Activated T-helper 1 cell treated with Interleukin-2 at 50 U/mL for 16 hours (primary cell): ENCODE results near the gene P4HTM.
"Not testable (repeated sequence)": the region's sequence is repeated elsewhere in the genome, so short reads cannot be mapped to it uniquely, and the experiment has no call there.

Experiments used
- DNase-seq: peaks from one replicate; pipeline ENCODE4 v3.0.0-alpha.2; 2020; ENCODE audit warnings: low read depth

The P4HTM gene

DNA sequence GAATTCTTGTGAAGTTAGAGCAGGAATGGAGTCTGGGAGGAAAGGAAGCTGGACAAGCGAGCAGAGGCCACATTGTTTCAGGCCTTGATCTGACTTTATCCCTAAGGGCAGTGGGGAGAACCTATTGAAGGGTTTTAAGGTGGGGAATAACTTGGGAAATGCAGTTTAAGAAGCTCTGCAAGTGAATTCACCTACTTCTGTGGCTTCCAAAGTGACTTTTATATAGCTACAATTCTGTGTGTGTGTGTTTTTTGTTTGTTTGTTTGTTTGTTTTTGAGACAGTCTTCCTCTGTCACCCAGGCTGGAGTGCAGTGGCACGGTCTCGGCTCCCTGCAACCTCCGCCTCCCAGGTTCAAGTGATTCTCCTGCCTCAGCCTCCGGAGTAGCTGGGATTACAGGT, 18.6 kb downstream of the P4HTM start:
- not testable (repeated sequence) for DNase-seq

DNA sequence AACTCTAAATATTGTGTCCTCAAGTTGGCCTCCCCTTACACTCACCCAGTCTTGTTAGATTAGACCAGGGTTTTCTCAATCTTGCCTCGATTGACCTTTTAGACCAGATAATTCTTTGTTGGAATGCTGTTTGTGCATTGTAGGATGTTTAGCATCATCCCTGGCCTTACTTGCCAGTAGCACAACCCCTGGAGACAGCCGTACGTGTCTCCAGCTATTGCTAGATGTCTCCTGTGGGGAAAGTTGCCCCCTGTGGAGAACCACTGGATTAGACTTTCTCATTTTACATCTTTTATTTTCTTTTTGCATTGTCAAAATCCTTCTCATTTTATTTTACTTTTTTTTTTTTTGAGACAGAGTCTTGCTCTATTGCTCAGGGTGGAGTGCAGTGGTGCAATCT, 19.4 kb downstream of the P4HTM start:
- DNase-seq, result no peak

DNA sequence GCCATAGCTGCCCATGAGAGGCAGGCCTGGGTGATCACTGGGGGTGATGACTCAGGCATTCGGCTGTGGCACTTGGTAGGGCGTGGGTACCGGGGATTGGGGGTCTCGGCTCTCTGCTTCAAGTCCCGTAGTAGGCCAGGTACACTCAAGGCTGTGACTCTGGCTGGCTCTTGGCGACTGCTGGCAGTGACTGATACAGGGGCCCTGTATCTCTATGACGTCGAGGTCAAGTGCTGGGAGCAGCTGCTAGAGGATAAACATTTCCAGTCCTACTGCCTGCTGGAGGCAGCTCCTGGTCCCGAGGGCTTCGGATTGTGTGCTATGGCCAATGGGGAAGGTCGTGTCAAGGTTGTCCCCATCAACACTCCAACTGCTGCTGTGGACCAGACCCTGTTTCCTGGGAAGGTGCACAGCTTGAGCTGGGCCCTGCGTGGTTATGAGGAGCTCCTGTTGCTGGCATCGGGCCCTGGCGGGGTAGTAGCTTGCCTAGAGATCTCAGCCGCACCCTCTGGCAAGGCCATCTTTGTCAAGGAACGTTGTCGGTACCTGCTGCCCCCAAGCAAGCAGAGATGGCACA, 22.5 kb downstream of the P4HTM start:
- no peak for DNase-seq

DNA sequence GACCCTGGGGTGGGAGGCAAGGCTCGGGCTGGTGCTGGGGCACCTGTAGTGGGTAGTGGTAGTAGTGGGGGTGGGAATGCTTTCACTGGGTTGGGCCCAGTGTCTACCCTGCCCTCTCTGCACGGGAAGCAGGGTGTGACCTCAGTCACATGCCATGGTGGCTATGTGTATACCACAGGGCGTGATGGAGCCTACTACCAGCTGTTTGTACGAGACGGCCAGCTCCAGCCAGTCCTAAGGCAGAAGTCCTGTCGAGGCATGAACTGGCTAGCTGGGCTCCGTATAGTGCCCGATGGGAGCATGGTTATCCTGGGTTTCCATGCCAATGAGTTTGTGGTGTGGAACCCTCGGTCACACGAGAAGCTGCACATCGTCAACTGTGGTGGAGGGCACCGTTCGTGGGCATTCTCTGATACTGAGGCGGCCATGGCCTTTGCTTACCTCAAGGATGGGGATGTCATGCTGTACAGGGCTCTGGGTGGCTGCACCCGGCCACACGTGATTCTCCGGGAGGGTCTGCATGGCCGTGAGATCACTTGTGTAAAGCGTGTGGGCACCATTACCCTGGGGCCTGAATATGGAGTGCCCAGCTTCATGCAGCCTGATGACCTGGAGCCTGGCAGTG, 23.2 kb downstream of the P4HTM start:
- no peak for DNase-seq

DNA sequence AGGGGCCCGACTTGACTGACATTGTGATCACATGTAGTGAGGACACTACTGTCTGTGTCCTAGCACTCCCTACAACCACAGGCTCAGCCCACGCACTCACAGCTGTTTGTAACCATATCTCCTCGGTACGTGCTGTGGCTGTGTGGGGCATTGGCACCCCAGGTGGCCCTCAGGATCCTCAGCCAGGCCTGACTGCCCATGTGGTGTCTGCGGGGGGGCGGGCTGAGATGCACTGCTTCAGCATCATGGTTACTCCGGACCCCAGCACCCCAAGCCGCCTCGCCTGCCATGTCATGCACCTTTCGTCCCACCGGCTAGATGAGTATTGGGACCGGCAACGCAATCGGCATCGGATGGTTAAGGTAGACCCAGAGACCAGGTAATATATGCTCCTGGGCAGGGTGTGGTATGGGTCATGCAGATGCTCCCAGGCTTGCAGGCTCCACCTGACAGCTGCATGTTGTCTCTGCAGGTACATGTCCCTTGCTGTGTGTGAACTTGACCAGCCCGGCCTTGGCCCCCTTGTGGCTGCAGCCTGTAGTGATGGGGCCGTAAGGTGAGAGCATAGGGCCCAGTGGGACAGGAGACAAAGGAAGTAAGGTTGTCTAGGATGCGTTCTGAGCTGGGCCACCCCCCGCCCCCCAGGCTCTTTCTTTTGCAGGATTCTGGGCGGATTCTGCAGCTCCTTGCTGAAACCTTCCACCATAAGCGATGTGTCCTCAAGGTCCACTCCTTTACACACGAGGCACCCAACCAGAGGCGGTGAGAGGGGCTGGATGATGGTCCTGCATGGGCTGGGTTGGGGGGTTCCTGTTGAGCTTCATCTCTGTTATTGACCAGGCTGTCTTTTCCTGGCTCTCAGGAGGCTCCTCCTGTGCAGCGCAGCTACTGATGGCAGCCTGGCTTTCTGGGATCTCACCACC, 24.0 kb downstream of the P4HTM start:
- DNase-seq, result no peak

DNA sequence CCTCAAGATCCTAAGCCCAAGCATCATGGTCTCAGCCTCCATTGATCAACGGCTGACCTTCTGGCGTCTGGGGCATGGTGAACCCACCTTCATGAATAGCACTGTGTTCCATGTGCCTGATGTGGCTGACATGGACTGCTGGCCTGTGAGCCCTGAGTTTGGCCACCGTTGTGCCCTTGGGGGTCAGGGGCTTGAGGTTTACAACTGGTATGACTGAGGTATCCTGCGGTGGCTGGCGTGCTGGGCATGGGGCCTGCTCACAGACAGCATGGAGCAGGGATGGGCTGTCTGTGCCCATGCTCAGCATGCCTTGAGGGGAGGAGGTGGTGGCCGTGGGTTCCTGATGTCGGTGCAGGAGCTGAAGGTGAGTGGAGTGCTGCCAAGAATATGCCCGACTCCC, 25.0 kb downstream of the P4HTM start:
- no peak for DNase-seq

DNA sequence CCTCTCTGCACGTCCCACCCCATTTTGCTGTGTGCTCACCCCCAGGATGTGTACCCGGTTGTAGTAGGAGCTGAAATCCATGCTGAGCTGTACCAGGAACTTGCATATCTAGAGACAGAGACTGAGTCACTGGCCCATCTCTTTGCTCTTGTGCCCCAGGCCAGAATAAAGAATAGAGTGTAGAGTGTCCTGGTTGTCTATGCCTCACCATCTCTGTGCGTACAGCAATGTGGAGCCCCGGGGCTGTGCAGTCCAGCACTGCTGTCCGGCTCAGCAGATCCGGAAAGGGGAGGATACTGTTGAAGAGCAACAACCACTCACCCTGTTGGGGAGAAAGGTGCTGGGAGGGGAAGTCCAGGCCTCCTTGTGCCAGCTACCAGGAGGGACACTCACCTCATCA, 25.7 kb downstream of the P4HTM start:
- no peak for DNase-seq

DNA sequence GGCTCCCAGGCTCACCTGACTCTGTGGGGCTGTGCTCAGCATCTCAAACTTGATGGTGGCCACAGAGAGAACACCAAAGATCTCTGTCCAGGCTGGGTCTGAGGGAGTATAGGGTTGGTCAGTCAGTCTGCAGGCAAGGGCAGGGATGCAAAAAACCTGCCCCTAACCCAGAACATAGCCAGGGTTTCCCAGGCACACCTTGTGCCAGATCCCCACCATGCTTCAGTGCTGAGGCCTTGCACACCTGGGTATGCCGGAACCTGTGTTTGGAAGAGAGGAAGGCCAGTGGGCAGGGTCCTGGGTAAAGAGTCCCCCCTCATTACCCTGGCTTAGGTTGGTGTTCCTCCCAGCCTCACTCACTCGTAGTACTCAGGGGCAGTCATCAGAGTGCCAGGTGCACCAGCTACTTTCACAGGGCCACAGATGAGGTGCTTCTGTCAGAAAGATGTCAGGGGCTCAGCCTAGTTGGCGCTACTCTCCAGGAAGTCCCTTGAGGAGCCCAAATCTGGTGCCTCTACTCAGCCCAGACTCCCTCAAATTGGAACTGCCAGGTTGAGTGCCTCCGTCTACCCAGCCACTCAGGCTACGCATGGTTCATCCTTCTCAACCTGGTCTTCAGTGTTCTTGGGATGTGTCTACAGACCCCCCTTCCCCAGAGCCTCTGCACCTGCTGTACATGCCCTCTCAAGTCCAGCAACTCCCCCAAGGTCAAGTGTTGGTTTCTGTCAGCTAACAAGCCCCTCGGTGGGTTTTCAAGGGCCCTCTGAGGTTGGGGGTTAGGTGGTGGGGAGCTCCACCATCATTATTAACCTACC, 26.6 kb downstream of the P4HTM start:
- no peak for DNase-seq

DNA sequence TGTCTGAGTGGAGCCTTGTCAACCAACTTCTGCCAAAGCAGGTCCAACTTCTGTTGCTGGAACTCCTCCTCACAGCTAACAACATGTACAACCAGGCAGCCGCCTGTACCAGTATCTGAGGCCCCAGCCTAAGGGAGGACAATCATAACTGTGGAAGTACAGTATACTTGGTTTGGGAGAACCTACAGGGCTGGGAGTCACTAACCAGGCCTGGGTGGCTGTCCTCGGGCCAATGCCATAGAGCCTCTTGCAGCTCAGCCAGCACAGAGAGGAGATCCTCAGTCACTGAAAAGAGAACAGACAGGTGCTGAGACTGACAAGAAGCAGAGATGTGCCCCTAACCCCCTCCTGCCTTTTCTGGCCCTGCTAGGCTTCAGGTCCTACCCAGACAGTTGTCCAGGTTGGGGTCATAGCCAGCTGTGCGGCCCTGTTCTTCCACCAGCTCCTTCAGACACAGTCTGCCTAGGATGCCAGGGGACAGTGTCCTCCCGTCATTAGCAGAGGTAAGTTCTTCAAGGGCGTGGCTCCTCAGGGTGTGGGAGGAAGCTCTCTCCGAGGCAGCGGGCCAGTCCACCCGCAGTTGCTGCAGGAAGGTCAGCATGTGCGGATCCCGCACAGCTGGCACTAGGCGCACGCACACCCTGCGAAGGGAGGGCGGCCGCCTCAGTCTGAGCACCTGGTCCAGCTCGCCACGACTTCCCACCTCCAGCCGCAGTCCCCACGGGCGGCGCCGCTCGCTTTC, 27.4 kb downstream of the P4HTM start:
- no peak for DNase-seq

DNA sequence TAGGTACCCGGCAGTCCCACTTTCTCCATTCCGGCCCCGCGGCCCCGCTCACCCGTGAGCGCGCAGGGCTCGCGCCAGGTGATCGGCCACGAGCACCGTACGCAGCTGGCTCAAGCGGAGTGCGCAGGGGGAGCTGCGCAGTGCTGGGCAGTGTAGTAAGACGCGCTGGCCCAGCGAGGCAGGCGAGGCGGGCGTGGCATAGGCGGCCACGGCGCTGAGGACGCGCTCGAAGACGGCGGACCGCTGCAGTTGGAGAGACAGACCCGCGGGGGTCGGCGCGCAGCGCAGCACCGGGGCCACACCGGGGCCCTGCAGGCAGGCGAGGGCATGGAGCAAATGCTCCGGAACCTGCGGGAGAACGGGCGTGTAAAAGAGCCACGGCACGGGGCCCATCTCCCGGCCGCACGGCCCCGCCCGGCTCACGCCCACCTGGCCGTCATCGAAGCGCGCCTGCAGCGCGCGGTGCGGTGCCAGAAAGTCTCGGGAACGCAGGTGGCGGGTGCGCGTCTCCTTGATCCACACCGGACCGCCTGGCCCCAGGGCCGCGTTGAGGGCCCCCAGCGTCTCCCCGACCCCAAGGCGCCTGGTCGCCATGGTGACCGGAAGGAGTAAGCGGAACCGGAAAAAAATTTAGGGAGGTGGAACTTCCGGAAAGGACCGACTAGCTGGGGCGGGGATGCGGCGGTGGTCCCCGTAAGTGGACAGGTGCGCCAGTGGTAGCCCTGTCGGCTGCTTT, 28.1 kb downstream of the P4HTM start, which contains the start of gene DALRD3:
Gene DALRD3, minus strand, starts transcription at position 610 of the 736 bp plus-strand sequence. Its CDS starts 16 bp downstream, at position 594.
- DNase-seq, result peak; percentile 26

DNA sequence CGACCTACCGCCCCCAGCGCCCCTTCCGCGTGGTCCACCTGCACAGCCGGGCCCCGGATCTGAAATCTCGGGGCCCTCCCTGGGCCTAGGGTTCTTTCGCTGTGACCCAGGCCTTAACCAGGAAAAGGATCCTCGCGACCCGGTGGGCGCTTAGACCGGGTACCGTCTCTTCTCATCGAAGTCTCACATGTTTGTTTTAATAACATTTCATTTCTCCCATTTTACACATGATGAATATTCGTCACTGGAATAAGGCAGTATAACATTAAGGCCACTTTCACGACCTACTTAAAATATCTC, 28.6 kb downstream of the P4HTM start:
- no peak for DNase-seq

DNA sequence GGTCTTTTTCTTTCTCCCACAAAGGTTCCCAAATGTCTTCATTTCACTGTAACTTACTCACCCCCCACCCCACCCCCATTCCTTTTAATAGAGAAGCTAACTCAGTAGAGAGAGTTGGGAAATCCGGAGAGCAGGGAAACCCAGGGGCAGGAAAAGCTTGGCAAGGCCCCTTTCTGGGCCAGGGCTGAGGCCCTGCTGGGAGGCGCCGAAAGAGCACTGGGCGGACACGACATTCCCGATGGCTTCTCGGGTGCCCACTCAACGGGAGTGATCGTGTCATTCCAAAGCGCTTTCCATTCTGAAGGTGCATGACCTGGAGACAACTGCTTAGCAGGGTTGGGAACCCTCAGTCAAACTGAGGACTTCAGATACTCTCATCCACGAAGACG, 29.9 kb downstream of the P4HTM start:
- no peak for DNase-seq

DNA sequence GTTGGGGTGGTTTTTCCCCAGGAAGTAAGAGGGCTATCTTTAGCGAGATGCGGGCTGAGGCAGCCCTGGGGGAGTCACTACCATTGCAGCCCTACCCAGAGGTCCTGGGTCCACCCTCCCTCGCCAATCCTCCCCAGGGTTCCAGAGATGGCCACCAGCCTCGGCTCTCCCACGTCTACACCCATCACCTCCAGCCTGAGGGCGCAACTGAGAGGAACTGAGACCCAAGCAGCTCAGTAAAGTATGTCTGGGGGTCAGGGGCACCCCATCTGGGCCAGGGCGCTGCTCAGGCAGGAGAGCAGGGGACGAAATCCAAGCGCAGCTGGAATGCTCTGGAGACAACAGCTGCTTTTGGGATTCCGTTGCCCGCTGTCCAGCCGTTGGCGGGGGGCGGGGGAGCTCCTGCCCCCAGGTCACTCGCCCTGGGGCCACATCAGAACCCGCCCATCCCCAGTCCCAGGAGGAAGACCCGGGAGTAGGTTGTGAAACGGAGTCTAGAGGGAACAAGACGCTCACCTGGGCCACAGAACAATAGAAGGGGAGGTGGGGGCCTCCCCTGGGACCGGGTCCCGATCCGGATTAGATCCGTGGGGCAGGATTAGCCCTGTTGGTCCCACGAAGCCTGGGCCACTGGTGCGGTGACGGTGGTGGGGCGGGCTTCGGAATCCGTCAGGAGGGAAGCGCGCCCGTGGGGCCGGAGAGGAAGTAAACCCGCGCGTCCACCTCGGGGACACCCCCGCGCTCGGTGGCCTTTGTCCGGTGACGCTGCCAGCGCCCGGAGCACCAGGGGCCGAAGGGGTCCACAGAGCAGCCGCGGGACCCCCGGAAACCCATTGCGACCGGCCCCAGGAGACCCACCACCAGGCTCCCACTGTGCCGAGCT, 30.5 kb downstream of the P4HTM start:
- DNase-seq, result no peak

DNA sequence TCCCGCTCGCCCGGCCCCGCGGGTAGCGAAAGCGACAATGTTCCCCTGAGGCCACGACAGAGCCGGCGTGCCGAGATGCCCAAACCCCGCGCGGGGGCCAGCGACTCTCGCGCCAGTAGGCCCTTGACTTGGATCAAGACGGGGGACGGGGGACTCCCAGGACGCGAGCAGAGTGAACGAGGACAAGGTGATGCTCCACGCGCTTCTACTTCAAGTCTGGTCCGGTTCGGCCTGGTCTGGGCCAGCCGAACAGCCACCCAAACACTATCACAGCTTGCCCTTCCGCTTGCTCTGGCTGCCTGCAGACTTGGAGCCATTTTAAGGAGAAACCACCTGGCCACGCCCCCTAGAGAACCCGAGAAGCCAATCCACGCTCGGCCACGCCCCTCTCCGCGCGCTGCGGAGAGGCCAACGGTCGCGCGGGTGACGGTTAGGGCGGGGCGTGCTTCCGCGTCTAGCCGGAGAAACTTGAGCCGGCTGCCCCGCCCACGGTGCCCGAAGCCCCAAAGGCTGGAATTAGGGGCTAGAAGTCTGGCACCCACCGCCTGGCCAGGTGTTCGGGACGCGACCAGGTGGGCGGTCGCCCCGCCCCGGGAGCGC, 31.3 kb downstream of the P4HTM start:
- peak; percentile 97 for DNase-seq

DNA sequence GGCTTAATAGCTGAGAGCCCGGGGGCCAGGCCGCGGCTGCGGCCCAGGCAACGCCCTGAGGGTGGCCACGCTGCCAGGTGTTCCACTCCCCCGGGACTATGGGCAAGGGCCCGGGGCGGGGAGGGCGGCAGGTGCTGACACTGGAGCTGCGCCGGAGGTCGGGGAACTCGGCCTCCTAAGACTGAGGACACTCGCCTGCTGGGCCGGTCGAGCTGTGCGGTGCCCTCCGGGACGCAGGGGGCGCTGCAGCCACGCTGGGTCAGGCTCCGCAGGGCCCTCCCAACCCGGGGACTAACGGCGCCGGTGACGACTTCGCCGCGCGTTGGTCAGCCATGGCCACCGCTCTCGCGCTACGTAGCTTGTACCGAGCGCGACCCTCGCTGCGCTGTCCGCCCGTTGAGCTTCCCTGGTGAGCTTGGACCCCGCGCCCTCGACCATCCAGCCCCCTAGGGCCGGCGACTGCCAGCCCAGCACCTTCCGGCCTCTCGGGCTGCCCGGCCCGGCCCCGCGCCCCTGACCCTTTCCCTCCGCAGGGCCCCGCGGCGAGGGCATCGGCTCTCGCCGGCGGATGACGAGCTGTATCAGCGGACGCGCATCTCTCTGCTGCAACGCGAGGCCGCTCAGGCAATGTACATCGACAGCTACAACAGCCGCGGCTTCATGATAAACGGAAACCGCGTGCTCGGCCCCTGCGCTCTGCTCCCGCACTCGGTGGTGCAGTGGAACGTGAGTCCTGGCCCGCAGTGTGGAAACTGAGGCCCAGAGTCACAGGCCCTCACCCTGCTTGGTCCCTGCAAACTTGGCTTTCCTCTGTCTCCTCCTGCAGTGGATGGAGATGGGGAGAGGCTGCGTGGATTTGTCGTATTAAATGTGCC, 32.0 kb downstream of the P4HTM start, which contains the start of gene NDUFAF3:
Gene NDUFAF3, plus strand, starts transcription at position 309 of the 875 bp plus-strand sequence. Its CDS starts 24 bp downstream, at position 333.
- DNase-seq, result peak; percentile 87

DNA sequence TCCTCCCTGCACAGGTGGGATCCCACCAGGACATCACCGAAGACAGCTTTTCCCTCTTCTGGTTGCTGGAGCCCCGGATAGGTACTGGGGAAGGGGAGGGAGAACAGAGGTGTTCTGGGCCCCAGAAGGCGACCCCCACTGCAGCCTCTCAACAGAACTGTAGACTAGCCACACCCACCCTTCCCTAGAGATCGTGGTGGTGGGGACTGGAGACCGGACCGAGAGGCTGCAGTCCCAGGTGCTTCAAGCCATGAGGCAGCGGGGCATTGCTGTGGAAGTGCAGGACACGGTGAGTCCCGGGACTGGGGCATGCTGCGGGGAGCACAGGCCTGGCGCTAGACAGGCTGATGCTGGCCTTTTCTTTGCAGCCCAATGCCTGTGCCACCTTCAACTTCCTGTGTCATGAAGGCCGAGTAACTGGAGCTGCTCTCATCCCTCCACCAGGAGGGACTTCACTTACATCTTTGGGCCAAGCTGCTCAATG, 32.7 kb downstream of the P4HTM start:
- no peak for DNase-seq

DNA sequence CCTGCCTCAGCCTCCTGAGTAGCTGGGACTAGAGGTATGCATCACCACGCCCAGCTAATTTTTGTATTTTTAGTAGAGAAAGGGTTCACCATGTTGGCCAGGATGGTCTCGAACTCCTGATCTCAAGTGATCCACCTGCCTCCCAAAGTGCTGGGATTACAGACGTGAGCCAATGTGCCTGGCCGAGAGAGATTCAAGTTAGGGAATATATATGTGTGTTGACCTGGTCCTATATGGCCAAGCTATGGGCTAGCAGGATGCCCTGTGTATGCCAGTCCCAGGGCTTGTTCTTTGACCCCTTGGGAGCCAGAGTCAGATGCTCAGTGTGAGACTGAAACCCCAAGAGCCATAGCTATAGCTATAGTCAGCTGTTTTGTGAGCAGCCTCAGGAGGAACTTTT, 33.7 kb downstream of the P4HTM start:
- DNase-seq, result no peak

DNA sequence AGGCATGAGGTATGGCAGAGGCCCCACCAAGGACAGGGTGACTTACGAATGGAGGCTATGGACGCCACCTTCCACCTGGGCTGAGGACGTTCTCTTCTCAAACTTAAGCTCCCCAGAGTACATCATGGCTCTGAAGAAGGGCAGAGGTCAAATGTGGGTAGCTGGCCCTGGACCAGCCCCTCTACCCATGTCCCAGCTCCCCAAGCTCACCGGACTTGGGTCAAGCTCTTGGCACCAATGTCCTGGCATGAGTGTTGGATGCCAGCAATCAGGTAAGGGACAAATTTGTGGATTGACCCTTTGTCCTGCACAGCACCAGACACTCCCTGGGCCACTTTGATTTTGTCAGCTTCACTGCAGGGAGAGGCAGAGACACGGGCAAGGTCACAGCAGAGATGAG, 34.4 kb downstream of the P4HTM start:
- DNase-seq, result no peak
